Left renal pelvis (tissue), 4 donors: ENCODE data around the gene PCCA. TPM values are rescaled to one million over a fixed set of nuclear protein-coding genes. Genes with fewer than 3 reads are reported as not detected.
"Not testable (repeated sequence)": the region's sequence is repeated elsewhere in the genome, so short reads cannot be mapped to it uniquely, and the experiment has no call there.

Source experiments
- DNase-seq, 4 donors: peaks; one replicate each; pipeline ENCODE4 v3.0.0-alpha.2; 2013; ENCODE audit warnings: low read depth in 4 of 4, low spot score in 3 of 4
- polyA plus RNA-seq, 4 donors: library from polyadenylated mRNA; unstranded; fragments of 120-200 nt; gene quantifications; one replicate each; pipeline ENCODE4 v1.2.1, GENCODE V29; 2013; ENCODE audit not compliant: insufficient read length in 4 of 4

The PCCA gene
- polyA plus RNA-seq, 4 donors, result 25.8 to 66.9 (median 59.1) TPM

GRCh38 chr13:100138859-100139491 is 50.1 kb downstream of the PCCA start:
- DNase-seq, result no peak

GRCh38 chr13:100139817-100140216 is 50.9 kb downstream of the PCCA start:
- no peak for DNase-seq

GRCh38 chr13:100140441-100140840 is 51.5 kb downstream of the PCCA start:
- DNase-seq, result no peak

- not testable (repeated sequence) for DNase-seq
These were observed 52.6 kb downstream of the PCCA start for GRCh38 chr13:100141461-100141961.

- DNase-seq, result no peak
These were observed 57.6 kb downstream of the PCCA start for GRCh38 chr13:100146534-100146933.

GRCh38 chr13:100147825-100148224 is 58.9 kb downstream of the PCCA start:
- no peak for DNase-seq

- no peak for DNase-seq
These were observed 59.5 kb downstream of the PCCA start for GRCh38 chr13:100148422-100148821.

GRCh38 chr13:100149389-100149788 is 60.5 kb downstream of the PCCA start:
- no peak for DNase-seq

- DNase-seq, result not testable (repeated sequence)
These were observed 61.8 kb downstream of the PCCA start for GRCh38 chr13:100150711-100151110.

GRCh38 chr13:100154842-100155416 is 66.0 kb downstream of the PCCA start:
- no peak for DNase-seq

- DNase-seq, result no peak
These were observed 67.9 kb downstream of the PCCA start for GRCh38 chr13:100156788-100157187.

- DNase-seq, result no peak
These were observed 69.7 kb downstream of the PCCA start for GRCh38 chr13:100158569-100158968.

GRCh38 chr13:100159584-100159983 is 70.7 kb downstream of the PCCA start:
- DNase-seq, result no peak

- no peak for DNase-seq
These were observed 71.6 kb downstream of the PCCA start for GRCh38 chr13:100160450-100160849.

- no peak for DNase-seq
These were observed 74.5 kb downstream of the PCCA start for GRCh38 chr13:100163375-100163774.

- DNase-seq, result no peak
These were observed 84.3 kb downstream of the PCCA start for GRCh38 chr13:100173203-100173602.

GRCh38 chr13:100174455-100174854 is 85.6 kb downstream of the PCCA start:
- DNase-seq, result not testable (repeated sequence)

GRCh38 chr13:100175078-100175802 is 86.3 kb downstream of the PCCA start:
- no peak for DNase-seq

GRCh38 chr13:100175803-100176182 is 86.9 kb downstream of the PCCA start:
- DNase-seq, result no peak

GRCh38 chr13:100176801-100177400 is 88.0 kb downstream of the PCCA start:
- no peak for DNase-seq

GRCh38 chr13:100178309-100178708 is 89.4 kb downstream of the PCCA start:
- no peak for DNase-seq
